HG03342 (cell line): ENCODE measurements around the gene YAP1.
"Not testable (repeated sequence)": the region's sequence is repeated elsewhere in the genome, so short reads cannot be mapped to it uniquely, and the experiment has no call there.

Source experiments
- ATAC-seq: cut with Tn5 transposase; IDR thresholded peaks from one replicate; pipeline ENCODE4 v1.9.1; 2021; ENCODE audit warnings: mild to moderate bottlenecking, moderate library complexity; ENCODE audit not compliant: unreplicated experiment

The YAP1 gene

DNA sequence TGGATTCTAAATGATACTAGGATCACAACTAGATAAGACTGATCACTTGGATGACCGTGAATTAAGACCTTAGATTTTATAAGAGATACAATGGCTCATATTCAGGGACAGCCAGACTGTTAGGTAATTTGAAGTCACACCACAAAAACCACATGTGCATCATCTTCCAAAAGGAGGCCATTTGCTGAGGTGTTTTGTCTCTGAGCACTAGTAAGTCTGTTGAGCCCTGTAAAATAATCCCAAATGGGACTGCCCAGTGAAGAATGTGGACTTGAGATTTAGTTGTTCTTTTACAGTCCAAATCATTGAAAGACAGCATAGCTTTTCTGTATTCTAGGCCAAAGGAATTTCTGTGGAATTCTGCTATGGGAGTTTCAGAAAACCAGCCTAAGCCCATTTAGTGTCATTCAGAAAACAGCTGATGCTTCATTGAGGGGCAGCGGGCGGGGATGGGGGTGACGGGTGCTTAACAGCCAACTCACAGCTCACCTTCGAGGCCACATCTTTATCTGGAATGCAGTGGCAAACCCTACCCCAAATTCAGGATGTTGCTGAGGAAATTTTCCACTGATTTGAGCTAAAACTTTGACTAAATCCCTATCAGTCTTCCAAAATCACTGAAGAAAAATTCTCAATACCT lies 127.0 kb downstream of the YAP1 start:
- ATAC-seq, result no peak

DNA sequence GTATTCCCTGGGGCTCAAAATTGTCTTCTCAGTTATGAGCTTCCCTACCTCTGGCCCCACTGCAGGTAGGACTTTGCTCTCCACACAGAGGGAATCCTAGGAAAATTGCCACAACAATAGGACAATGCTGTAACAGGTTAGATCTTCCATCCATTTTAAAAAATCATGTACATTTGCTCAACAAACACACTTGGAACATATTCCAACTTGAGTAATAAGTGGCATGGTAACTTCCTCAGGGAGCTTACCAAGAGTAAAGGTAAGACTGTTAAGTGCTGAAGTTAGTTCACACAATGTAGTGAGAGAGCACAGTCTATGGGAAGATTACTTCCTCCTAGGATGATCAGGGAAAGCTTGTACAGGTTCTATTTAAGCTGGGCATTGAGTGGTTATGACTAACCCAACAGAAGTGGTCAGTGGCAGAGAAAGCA lies 128.2 kb downstream of the YAP1 start:
- no peak for ATAC-seq

DNA sequence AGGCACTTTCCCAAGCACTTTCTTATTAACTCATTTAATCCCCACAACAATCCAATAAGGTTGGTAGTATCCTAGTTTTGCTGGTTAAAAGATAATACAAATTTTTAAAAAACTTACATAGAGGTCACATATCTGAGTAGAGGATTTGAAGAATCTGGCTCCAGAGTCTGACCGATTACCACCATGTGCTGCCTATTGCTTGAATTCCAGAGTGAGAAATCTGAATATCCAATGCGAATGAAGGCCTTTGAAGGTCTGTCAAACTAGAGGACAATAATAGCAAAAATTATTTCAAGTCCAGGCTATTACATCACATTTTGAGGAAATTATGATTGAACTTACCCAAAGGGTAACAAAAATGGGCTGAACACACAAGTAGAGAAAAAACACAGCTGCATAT lies 129.2 kb downstream of the YAP1 start:
- ATAC-seq, result no peak

DNA sequence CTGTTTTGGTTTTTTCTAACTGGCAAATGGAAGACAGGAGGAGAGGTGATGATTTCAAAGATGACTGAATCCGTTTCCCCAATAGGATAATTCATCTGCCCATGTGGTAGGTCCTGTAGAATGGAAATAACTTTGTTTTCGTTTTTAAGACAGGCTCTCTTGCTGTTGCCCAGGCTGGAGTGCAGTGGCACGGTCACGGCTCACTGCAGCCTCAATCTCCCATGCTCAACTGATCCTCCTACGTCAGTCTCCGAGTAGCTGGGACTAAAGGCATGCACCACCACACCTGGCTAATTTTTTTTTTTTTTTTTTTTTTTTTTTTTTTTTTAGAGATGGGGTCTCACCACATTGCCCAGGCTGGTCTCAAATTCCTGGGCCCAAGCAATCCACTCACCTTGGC lies 129.7 kb downstream of the YAP1 start:
- ATAC-seq, result no peak

DNA sequence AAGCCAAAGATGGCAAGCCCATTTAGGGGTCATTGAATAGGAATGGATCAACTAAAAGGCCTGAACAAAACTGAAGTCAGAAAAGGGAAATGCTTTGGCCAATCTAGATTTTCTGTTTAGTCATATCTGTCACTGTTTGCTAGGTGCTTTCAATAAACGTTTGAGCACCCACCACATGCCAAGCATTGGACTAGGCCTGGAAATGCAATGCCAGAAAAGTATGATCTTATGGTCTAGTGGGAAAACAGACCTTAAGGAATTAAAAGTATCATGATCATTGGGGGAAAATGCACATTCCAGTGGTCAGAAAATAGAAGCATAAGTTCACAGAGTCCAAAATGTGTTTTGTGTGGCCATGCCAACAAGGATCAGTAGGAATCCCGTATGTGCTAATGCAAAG lies 130.3 kb downstream of the YAP1 start:
- no peak for ATAC-seq

GRCh38 chr11:102241026-102241425 lies 130.8 kb downstream of the YAP1 start:
- no peak for ATAC-seq

- no peak for ATAC-seq
Measured at GRCh38 chr11:102243399-102243884, 133.2 kb downstream of the YAP1 start.

DNA sequence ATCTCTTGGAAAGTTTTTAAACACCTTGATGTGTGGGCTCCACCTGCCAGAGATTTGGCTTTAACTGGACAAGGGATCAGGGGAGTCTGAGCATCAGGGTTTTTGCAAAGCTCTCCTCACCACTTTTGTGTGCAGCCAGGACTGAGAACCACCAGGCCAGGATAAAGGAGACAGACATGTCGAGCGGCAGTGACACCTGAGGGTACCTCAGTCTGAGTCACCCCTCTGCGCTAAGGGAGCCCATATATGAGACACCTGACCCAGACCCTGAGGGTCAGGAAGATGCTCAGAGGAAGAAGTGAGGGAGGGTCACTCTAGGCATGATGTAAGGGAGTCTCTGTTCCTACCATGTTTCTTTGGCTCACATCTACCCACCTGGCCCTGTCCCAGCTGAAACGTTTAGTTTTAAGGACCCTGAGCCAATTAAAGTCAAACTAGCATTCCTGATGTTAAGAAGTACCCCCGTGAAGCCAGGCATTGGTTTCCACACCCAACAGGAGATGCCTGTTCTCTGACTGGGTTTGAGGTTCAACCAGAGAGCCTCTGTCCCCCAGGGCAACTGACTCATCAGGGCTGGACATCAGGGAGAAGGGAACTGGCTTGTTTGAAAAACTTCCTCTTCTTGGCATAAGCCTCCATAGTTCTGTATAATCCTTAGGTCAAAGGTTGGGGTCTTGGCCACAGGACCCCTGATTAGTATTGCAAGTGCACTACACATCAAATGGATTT lies 134.6 kb downstream of the YAP1 start:
- ATAC-seq, result no peak

DNA sequence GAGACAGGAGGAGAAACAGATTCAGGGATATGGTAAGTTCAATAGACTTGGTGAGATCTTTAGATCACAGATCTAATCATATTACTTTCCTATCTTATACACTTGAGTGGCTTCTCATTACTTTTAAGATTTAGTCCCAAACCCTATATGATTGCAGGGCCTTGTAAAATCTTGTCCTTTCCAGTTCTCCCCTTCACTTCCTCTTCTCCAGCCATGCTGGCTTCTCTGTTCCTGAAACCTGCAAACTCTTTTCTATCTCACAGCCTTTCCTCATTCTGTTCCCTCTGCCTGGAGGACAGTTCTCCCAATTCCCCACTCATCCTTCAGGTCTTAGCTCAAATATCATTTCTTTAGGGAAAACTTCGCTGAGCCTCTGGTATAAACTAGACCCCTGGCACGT lies 141.2 kb downstream of the YAP1 start:
- ATAC-seq, result no peak

- no peak for ATAC-seq
Measured at GRCh38 chr11:102252339-102252891, 142.2 kb downstream of the YAP1 start.

DNA sequence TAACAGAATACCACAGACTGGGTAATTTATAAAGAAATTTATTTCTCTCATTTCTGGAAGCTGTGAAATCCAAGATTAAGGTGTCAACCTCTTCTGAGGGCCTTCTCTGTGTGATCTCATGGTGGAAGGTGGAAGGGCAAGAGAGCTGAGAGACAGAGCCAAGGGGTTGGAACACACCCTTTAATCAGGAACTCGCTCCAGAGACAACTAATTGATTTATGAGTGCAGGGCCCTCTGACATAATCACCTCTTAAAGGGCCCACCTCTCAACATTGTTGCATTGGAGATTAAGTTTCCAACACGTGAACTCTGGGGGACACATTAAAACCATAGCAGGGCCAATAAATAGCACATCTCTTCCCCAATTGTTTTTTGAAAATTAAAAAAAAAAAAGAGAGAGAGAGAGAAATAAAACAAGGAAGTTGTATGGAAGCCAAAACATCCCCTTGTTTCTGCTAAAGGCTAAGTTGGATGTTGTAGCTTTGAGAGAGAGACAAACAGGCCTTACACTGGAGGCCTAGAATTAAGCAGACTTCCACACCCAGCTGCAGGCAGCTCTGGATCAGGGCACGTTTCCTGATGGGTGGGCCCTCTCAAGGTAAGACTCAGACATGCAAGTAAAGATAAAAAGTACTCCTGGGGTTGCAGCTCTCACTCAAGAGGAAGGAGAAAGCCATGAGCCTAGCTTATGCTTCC lies 142.9 kb downstream of the YAP1 start:
- no peak for ATAC-seq

- no peak for ATAC-seq
Measured at GRCh38 chr11:102254047-102254446, 143.8 kb downstream of the YAP1 start.

- no peak for ATAC-seq
Measured at GRCh38 chr11:102256251-102256650, 146.0 kb downstream of the YAP1 start.

DNA sequence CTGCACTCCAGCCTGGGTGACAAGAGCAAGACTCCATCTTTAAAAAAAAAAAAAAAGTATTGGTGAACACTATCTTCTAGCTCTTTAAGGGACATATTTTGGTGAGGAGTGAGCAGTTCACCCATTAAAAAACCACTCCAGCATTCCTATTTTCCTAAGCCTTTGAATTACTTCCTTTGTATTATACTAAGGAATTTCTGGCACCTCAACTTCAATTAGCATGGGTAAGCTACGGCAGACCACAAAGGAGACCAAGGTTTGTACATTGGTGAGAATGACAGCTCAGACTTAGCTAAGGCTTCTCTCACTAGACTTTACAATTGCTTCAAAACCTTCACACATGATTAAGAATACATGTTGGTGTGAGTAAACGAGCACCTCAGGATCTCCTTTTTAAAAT lies 150.0 kb downstream of the YAP1 start:
- ATAC-seq, result no peak

GRCh38 chr11:102263379-102264003 lies 153.2 kb downstream of the YAP1 start:
- ATAC-seq, result no peak

GRCh38 chr11:102264704-102265103 lies 154.5 kb downstream of the YAP1 start:
- ATAC-seq, result not testable (repeated sequence)

- ATAC-seq, result no peak
Measured at GRCh38 chr11:102266099-102266498, 155.9 kb downstream of the YAP1 start.

DNA sequence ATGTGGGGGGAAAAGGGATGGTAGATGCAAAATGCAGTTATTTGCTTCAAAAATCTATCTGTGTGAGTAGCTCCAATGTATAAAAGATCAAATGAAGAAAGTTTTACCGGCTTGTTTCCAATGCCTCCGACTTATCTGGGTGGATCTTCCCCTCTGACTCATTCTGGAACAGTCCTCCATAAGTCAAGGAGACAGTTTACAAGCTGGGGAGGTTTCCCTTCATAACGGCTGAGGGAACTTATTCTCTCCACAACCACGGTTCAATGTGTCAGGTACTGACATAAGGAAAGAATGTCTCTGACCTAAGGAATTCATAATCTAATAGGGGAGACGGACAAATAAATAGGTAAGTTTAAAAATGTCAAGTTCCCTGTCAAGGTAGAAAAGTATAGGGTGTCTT lies 157.4 kb downstream of the YAP1 start:
- ATAC-seq, result no peak

- ATAC-seq, result peak; percentile 99
Measured at GRCh38 chr11:102268083-102268984, 158.1 kb downstream of the YAP1 start.

GRCh38 chr11:102268985-102269470 lies 158.8 kb downstream of the YAP1 start:
- no peak for ATAC-seq
